Gastroesophageal sphincter (tissue), 3 donors: ENCODE measurements around the gene LMF1.

Source experiments
- POLR2A ChIP-seq, 2 donors: fragments of 450-650 bp; IDR thresholded peaks; one replicate each; pipeline ENCODE4 v1.6.1; 2017; ENCODE audit warnings: antibody characterized with exemption in 2 of 2, mild to moderate bottlenecking in 2 of 2, moderate library complexity in 1 of 2
- TF ChIP-seq, protein P1 (sequence below), 4 experiments: fragments of 200-600 bp in 2 of 4; fragments of 450-650 bp in 2 of 4; sonication (generic) in 1 of 4; IDR thresholded peaks; one replicate each; pipeline ENCODE4 v1.5.1; 2017 to 2019; ENCODE audit warnings: antibody characterized with exemption in 4 of 4, mild to moderate bottlenecking in 2 of 4, moderate library complexity in 2 of 4

DNA sequence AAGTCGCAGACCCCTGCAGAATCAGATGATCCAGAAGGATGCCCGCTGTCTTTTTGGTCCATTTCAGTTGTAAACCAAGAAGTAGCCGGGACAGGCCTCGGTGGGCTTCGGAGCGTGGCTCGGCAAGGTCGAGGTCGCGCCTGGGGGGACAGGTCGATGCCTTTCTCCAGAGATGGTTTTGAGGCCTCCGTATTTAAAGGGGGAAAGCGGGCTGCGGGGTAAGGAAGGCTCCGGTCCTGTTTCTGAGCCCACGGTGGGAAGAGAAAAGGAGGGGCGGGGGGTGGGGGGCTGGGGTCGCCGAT is 162.7 kb downstream of the LMF1 start:
- TF ChIP-seq POLR2A (IDR thresholded peaks at IDR 0.05), result no peak
- TF ChIP-seq, protein P1, sequence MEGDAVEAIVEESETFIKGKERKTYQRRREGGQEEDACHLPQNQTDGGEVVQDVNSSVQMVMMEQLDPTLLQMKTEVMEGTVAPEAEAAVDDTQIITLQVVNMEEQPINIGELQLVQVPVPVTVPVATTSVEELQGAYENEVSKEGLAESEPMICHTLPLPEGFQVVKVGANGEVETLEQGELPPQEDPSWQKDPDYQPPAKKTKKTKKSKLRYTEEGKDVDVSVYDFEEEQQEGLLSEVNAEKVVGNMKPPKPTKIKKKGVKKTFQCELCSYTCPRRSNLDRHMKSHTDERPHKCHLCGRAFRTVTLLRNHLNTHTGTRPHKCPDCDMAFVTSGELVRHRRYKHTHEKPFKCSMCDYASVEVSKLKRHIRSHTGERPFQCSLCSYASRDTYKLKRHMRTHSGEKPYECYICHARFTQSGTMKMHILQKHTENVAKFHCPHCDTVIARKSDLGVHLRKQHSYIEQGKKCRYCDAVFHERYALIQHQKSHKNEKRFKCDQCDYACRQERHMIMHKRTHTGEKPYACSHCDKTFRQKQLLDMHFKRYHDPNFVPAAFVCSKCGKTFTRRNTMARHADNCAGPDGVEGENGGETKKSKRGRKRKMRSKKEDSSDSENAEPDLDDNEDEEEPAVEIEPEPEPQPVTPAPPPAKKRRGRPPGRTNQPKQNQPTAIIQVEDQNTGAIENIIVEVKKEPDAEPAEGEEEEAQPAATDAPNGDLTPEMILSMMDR (IDR thresholded peaks at IDR 0.05), result no peak
